A549 (cell line): ENCODE results near the gene LMO2. TPM values are rescaled to one million over a fixed set of nuclear protein-coding genes. Genes with fewer than 3 reads are reported as not detected.

Source experiments
- ATAC-seq, 2 experiments: fragments of 200-7000 bp in 1 of 2; fragments of >200 bp in 1 of 2; cut with Nextera tagmentation in 1 of 2; cut with Tn5 transposase in 1 of 2; 3 replicates each; pipeline versions ENCODE4 v1.8.0 to v1.9.1; 2018 to 2020; ENCODE audit warnings: mild to moderate bottlenecking in 1 of 2, moderate library complexity in 1 of 2
- CTCF ChIA-PET: fragments of 300-600 bp; sonication (Branson Sonifier 250); formaldehyde crosslinking; extraction: SDS; loops from one replicate; lab custom pipeline; 2021; ENCODE audit warnings: antibody characterized with exemption, inconsistent platforms; lab: Yijun Ruan, JAX
- POLR2A ChIA-PET: fragments of 350-600 bp; formaldehyde crosslinking; extraction: SDS; loops from one replicate; lab custom pipeline; 2021; ENCODE audit warnings: antibody characterized with exemption, inconsistent platforms; lab: Yijun Ruan, JAX
- DNase-seq, 2 experiments: peaks; one replicate each; pipeline versions ENCODE4 v3.0.0 to v3.0.0-alpha.2; 2011 to 2016; ENCODE audit warnings: low read depth in 1 of 2, low spot score in 1 of 2
- FAIRE-seq: peaks from 2 replicates; lab custom pipeline; 2011; peaks lifted over from hg19 to GRCh38; lab: Jason Lieb, UNC
- H3K27ac ChIP-seq, 2 experiments: fragments of >200 bp; sonication (Bioruptor Twin); formaldehyde crosslinking; 3 replicates each; pipeline ENCODE4 v1.5.1; 2016 to 2017
- H3K4me1 ChIP-seq: fragments of >200 bp; sonication (Bioruptor Twin); formaldehyde crosslinking; 3 replicates; pipeline ENCODE4 v1.6.1; 2016
- H3K4me2 ChIP-seq: fragments of >200 bp; sonication (Bioruptor Twin); formaldehyde crosslinking; 3 replicates; pipeline ENCODE4 v1.6.1; 2016
- H3K4me3 ChIP-seq: fragments of >200 bp; sonication (Bioruptor Twin); formaldehyde crosslinking; 3 replicates; pipeline ENCODE4 v1.5.1; 2016
- H3K9me3 ChIP-seq: fragments of >200 bp; sonication (Bioruptor Twin); formaldehyde crosslinking; 3 replicates; pipeline ENCODE4 v1.6.1; 2016
- CBX2 ChIP-seq: fragments of 200-600 bp; sonication (generic); IDR thresholded peaks from 2 replicates; pipeline ENCODE4 v1.6.1; 2016; ENCODE audit warnings: low read depth, mild to moderate bottlenecking, borderline replicate concordance
- CEBPB ChIP-seq, 2 experiments: fragments of >200 bp in 1 of 2; sonication (Bioruptor Twin) in 1 of 2; formaldehyde crosslinking in 1 of 2; IDR thresholded peaks; 2 replicates each; pipeline ENCODE4 v1.6.1; 2012 to 2016
- CHD4 ChIP-seq: fragments of 200-600 bp; sonication (generic); IDR thresholded peaks from 2 replicates; pipeline ENCODE4 v1.6.1; 2016; ENCODE audit warnings: antibody characterized with exemption, mild to moderate bottlenecking, borderline replicate concordance
- EHF ChIP-seq: fragments of 250-450 bp; sonication (Bioruptor Pico); IDR thresholded peaks from 2 replicates; pipeline ENCODE4 v1.5.0; 2020; ENCODE audit warnings: mild to moderate bottlenecking
- FOSL2 ChIP-seq, 2 experiments: fragments of 450-650 bp in 1 of 2; fragments of >200 bp in 1 of 2; sonication (Bioruptor Twin) in 1 of 2; formaldehyde crosslinking; IDR thresholded peaks; 2 replicates each; pipeline versions ENCODE4 v1.5.0 to v1.6.1; 2016 to 2020; ENCODE audit warnings: mild to moderate bottlenecking in 1 of 2, moderate library complexity in 1 of 2
- FOXS1 ChIP-seq: fragments of 250-450 bp; sonication (Bioruptor Pico); IDR thresholded peaks from 2 replicates; pipeline ENCODE4 v1.5.0; 2020; ENCODE audit warnings: mild to moderate bottlenecking, moderate library complexity
- HDAC2 ChIP-seq: fragments of 200-600 bp; sonication (generic); IDR thresholded peaks from 2 replicates; pipeline ENCODE4 v1.6.1; 2016
- HEYL ChIP-seq: fragments of 250-450 bp; sonication (Bioruptor Pico); IDR thresholded peaks from 2 replicates; pipeline ENCODE4 v1.8.0; 2021; ENCODE audit warnings: mild to moderate bottlenecking, moderate library complexity
- HOXA7 ChIP-seq: fragments of 250-450 bp; sonication (Bioruptor Pico); IDR thresholded peaks from 2 replicates; pipeline ENCODE4 v1.5.0; 2020; ENCODE audit warnings: mild to moderate bottlenecking, moderate library complexity
- HOXB13 ChIP-seq: fragments of 250-450 bp; sonication (Bioruptor Pico); IDR thresholded peaks from 2 replicates; pipeline ENCODE4 v1.5.0; 2020; ENCODE audit warnings: low read depth, mild to moderate bottlenecking, moderate library complexity
- JUNB ChIP-seq: fragments of >200 bp; sonication (Bioruptor Twin); formaldehyde crosslinking; IDR thresholded peaks from 2 replicates; pipeline ENCODE4 v1.6.1; 2016
- MAFK ChIP-seq: fragments of 450-650 bp; IDR thresholded peaks from 2 replicates; pipeline ENCODE4 v1.6.1; 2014; ENCODE audit not compliant: partially characterized antibody
- NPAS2 ChIP-seq: fragments of 250-450 bp; sonication (Bioruptor Pico); IDR thresholded peaks from 2 replicates; pipeline ENCODE4 v1.8.0; 2022; ENCODE audit warnings: mild to moderate bottlenecking, moderate library complexity, borderline replicate concordance
- POLR2AphosphoS2 ChIP-seq: conservative IDR thresholded peaks from 2 replicates; pipeline ENCODE4 v1.6.1; 2012; ENCODE audit warnings: low read length, improper control_type of control experiment, inconsistent platforms
- RARB ChIP-seq: fragments of 250-450 bp; sonication (Bioruptor Pico); IDR thresholded peaks from 2 replicates; pipeline ENCODE4 v1.8.0; 2021; ENCODE audit warnings: mild to moderate bottlenecking, moderate library complexity
- RFX5 ChIP-seq: fragments of 450-650 bp; IDR thresholded peaks from 2 replicates; pipeline ENCODE4 v1.7.1; 2014; ENCODE audit warnings: antibody characterized with exemption, mild to moderate bottlenecking, moderate library complexity
- SMC3 ChIP-seq: fragments of >200 bp; sonication (Bioruptor Twin); formaldehyde crosslinking; IDR thresholded peaks from 3 replicates; pipeline ENCODE4 v1.6.1; 2018; ENCODE audit warnings: inconsistent platforms
- SREBF2 ChIP-seq: fragments of 450-650 bp; IDR thresholded peaks from 2 replicates; pipeline ENCODE4 v1.6.1; 2014; ENCODE audit warnings: mild to moderate bottlenecking, moderate library complexity
- TP53 ChIP-seq: fragments of 250-450 bp; sonication (Bioruptor Pico); IDR thresholded peaks from 2 replicates; pipeline ENCODE4 v1.5.0; 2021; ENCODE audit warnings: mild to moderate bottlenecking, moderate library complexity
- ZC3H11A ChIP-seq: fragments of 450-650 bp; IDR thresholded peaks from 2 replicates; pipeline ENCODE4 v1.6.1; 2014; ENCODE audit warnings: antibody characterized with exemption, mild to moderate bottlenecking
- ZFP36 ChIP-seq: fragments of 450-650 bp; IDR thresholded peaks from 2 replicates; pipeline ENCODE4 v1.6.1; 2014; ENCODE audit warnings: borderline replicate concordance; ENCODE audit not compliant: partially characterized antibody
- ZNF302 ChIP-seq: fragments of 250-450 bp; sonication (Bioruptor Pico); IDR thresholded peaks from 2 replicates; pipeline ENCODE4 v1.9.0; 2021; ENCODE audit warnings: inconsistent platforms, mild to moderate bottlenecking, moderate library complexity
- WGBS: methylation state at CpG from one replicate; pipeline ENCODE4 v1.1.6; 2017; ENCODE audit errors: missing lambda C conversion rate; 5-methylcytosine and 5-hydroxymethylcytosine counted together
- polyA plus RNA-seq, 4 experiments: library from polyadenylated mRNA; depleted of rRNA in 3 of 4; stranded (reverse); fragments of >200 nt; fragmentation: RNase III in 1 of 4; extraction: RNeasy Plus Mini Kit Qiagen cat#74134 plus additional on column Dnase treatment in 1 of 4; gene quantifications; 2 replicates in 3 of 4; 3 replicates in 1 of 4; pipeline ENCODE4 v1.2.3, GENCODE V29; 2011 to 2017
- TF ChIP-seq, protein P1 (sequence below): IDR thresholded peaks from 2 replicates; pipeline ENCODE4 v1.6.1; 2012
- TF ChIP-seq, protein P2 (sequence below): fragments of 450-650 bp; IDR thresholded peaks from 2 replicates; pipeline ENCODE4 v1.6.1; 2014; ENCODE audit warnings: antibody characterized with exemption
- TF ChIP-seq, protein P3 (sequence below): IDR thresholded peaks from 2 replicates; pipeline ENCODE4 v1.6.1; 2012; ENCODE audit warnings: low read depth, borderline replicate concordance
- TF ChIP-seq, protein P4 (sequence below): fragments of >200 bp; sonication (Bioruptor Twin); formaldehyde crosslinking; IDR thresholded peaks from 3 replicates; pipeline ENCODE4 v1.5.1; 2016
- TF ChIP-seq, protein P5 (sequence below): fragments of >200 bp; sonication (Bioruptor Twin); formaldehyde crosslinking; IDR thresholded peaks from 2 replicates; pipeline ENCODE4 v1.6.1; 2016
- TF ChIP-seq, protein P6 (sequence below): fragments of 250-450 bp; sonication (Bioruptor Pico); IDR thresholded peaks from 2 replicates; pipeline ENCODE4 v1.5.0; 2021; ENCODE audit warnings: mild to moderate bottlenecking, moderate library complexity, borderline replicate concordance

LMO2 gene
- polyA plus RNA-seq, 2 of the 4 experiments (the other 2 are of a cell fraction) = 0.12 to 0.15 TPM

DNA sequence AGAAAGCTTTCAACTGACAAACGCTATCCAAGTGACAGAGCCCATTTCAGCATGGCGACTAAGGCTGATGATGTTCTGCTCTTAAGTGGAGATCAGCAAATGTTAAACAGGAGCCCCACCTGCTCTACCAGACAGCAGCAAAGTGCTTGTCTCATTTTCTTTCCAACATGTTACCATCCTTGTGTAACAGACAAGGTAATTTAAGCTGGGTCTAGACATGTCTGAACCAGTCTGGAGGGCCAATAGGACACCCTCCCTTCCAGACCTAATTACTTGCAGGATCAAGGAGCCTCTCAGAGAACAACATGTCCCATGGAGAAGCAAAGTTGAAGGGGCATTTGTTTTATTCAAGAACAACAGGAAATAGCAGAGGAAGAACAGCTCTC is 3.9 kb upstream of the LMO2 start:
- POLR2A ChIA-PET = no interaction called here
- 92% methylated on average over 2 of the region's 2 CpGs for WGBS

DNA sequence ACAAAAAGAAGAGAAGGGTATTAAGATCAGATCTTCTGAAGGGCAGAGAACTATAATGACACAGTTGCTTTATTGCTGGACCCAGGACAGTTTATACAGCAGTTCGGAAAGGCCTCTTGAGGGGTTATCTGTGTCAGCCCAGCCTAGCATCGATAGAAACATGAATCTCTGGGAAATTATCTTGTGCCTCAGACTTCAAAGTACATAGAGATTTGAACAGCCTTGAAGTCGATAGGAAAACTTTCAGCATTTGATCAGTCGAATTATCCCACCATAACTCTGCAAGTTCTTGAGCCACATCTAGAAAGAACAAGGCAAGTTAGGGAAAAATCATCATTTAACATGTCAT is 2.5 kb upstream of the LMO2 start:
- WGBS = 53% methylated on average over 4 of the region's 4 CpGs
- peaks cover 6% of the 10 kb centered on the region; the same call in 2 of the 3 replicates for H3K4me1 ChIP-seq
- TF ChIP-seq FOXS1 (CRISPR knock-in tag) = no peak
- TF ChIP-seq TP53 (CRISPR knock-in tag) = no peak
- TF ChIP-seq RFX5 = no peak
- TF ChIP-seq FOSL2 (IDR thresholded peaks at IDR 0.05) = no peak
- TF ChIP-seq FOSL2 (CRISPR knock-in tag; IDR thresholded peaks at IDR 0.05) = no peak
- no peak for TF ChIP-seq SREBF2
- no peak for TF ChIP-seq RARB (CRISPR knock-in tag)
- no peak for TF ChIP-seq CHD4
- TF ChIP-seq HOXA7 = no peak
- no peak for TF ChIP-seq MAFK
- no peak for TF ChIP-seq CEBPB (IDR thresholded peaks at IDR 0.05)
- TF ChIP-seq, protein P1, sequence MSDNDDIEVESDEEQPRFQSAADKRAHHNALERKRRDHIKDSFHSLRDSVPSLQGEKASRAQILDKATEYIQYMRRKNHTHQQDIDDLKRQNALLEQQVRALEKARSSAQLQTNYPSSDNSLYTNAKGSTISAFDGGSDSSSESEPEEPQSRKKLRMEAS = no peak
- TF ChIP-seq NPAS2 (CRISPR knock-in tag) = no peak
- TF ChIP-seq, protein P2, sequence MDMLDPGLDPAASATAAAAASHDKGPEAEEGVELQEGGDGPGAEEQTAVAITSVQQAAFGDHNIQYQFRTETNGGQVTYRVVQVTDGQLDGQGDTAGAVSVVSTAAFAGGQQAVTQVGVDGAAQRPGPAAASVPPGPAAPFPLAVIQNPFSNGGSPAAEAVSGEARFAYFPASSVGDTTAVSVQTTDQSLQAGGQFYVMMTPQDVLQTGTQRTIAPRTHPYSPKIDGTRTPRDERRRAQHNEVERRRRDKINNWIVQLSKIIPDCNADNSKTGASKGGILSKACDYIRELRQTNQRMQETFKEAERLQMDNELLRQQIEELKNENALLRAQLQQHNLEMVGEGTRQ = no peak
- TF ChIP-seq, all 56 proteins: peak for 0
- ATAC-seq = no peak
- Histone ChIP-seq H3K27ac (no peak overlapping the region), H3K4me2 (no peak overlapping the region), H3K9me3 (no peaks in the 10 kb centered on the region), H3K4me3 (no peak overlapping the region)
- CTCF ChIA-PET = interaction anchor here (1.3 to 1.6 kb wide), 2 partner anchors 28 to 36 kb away, joined by 3 to 5 read pairs; no protein-coding TSS in a partner anchor
- POLR2A ChIA-PET = no interaction called here
- no peak for DNase-seq
- no peak for FAIRE-seq

More for the DNA sequence above, 3.9 kb upstream of the LMO2 start:
- DNase-seq (no peak), ATAC-seq (no peak), FAIRE-seq (no peak)
- Histone ChIP-seq H3K4me2 (no peak overlapping the region), H3K9me3 (no peaks in the 10 kb centered on the region), H3K4me3 (no peak overlapping the region), H3K4me1 (peaks cover 10% of the 10 kb centered on the region; the same call in 2 of the 3 replicates), H3K27ac (no peak overlapping the region)
- CTCF ChIA-PET = interaction anchor here (0.7 to 1.6 kb wide), 4 partner anchors 15 to 38 kb away, joined by 3 to 5 read pairs (median 4); no protein-coding TSS in a partner anchor
- TF ChIP-seq CHD4 = no peak
- TF ChIP-seq, protein P3, sequence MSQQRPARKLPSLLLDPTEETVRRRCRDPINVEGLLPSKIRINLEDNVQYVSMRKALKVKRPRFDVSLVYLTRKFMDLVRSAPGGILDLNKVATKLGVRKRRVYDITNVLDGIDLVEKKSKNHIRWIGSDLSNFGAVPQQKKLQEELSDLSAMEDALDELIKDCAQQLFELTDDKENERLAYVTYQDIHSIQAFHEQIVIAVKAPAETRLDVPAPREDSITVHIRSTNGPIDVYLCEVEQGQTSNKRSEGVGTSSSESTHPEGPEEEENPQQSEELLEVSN = no peak
- no peak for TF ChIP-seq SMC3
- no peak for TF ChIP-seq HDAC2
- no peak for TF ChIP-seq CBX2
- TF ChIP-seq RFX5 = no peak
- no peak for TF ChIP-seq HEYL (CRISPR knock-in tag)
- no peak for TF ChIP-seq HOXA7
- no peak for TF ChIP-seq JUNB
- TF ChIP-seq HOXB13 (CRISPR knock-in tag) = no peak
- TF ChIP-seq, protein P4, sequence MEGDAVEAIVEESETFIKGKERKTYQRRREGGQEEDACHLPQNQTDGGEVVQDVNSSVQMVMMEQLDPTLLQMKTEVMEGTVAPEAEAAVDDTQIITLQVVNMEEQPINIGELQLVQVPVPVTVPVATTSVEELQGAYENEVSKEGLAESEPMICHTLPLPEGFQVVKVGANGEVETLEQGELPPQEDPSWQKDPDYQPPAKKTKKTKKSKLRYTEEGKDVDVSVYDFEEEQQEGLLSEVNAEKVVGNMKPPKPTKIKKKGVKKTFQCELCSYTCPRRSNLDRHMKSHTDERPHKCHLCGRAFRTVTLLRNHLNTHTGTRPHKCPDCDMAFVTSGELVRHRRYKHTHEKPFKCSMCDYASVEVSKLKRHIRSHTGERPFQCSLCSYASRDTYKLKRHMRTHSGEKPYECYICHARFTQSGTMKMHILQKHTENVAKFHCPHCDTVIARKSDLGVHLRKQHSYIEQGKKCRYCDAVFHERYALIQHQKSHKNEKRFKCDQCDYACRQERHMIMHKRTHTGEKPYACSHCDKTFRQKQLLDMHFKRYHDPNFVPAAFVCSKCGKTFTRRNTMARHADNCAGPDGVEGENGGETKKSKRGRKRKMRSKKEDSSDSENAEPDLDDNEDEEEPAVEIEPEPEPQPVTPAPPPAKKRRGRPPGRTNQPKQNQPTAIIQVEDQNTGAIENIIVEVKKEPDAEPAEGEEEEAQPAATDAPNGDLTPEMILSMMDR = no peak
- TF ChIP-seq EHF (CRISPR knock-in tag) = no peak
- no peak for TF ChIP-seq ZNF302 (CRISPR knock-in tag)
- TF ChIP-seq ZFP36 = no peak
- TF ChIP-seq, protein P5, sequence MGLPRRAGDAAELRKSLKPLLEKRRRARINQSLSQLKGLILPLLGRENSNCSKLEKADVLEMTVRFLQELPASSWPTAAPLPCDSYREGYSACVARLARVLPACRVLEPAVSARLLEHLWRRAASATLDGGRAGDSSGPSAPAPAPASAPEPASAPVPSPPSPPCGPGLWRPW = no peak
- no peak for TF ChIP-seq ZC3H11A
- TF ChIP-seq POLR2AphosphoS2 = no peak
- TF ChIP-seq, protein P6, sequence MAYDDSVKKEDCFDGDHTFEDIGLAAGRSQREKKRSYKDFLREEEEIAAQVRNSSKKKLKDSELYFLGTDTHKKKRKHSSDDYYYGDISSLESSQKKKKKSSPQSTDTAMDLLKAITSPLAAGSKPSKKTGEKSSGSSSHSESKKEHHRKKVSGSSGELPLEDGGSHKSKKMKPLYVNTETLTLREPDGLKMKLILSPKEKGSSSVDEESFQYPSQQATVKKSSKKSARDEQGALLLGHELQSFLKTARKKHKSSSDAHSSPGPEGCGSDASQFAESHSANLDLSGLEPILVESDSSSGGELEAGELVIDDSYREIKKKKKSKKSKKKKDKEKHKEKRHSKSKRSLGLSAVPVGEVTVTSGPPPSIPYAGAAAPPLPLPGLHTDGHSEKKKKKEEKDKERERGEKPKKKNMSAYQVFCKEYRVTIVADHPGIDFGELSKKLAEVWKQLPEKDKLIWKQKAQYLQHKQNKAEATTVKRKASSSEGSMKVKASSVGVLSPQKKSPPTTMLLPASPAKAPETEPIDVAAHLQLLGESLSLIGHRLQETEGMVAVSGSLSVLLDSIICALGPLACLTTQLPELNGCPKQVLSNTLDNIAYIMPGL (CRISPR knock-in tag) = no peak
